GM21526 (cell line): Measurements from ENCODE around the gene FLOT2.
"Not testable (repeated sequence)": the region's sequence is repeated elsewhere in the genome, so short reads cannot be mapped to it uniquely, and the experiment has no call there.

ENCODE experiments used
- ATAC-seq: cut with Tn5 transposase; IDR thresholded peaks from one replicate; pipeline ENCODE4 v1.9.1; 2021; ENCODE audit warnings: moderate library complexity; ENCODE audit not compliant: unreplicated experiment, low FRiP score

The FLOT2 gene

DNA sequence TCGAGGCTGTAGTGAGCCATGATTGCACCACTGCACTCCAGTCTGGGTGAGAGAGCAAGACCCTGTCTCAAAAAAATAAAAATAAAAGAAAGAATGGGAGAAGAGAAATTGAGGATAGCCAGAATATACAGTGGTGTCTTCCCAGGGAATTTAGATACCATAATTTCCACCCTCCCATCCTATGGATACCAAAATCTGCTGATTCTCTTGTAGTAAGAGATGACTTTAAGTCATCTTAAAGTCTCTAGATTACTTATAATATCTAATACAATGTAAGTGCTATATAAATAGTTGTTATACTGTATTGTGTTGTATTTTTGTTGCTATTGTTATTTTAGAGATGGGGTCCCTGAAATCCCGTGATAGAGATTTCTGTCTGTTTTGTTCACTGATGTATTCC lies 44.2 kb downstream of the FLOT2 start:
- ATAC-seq: no peak

DNA sequence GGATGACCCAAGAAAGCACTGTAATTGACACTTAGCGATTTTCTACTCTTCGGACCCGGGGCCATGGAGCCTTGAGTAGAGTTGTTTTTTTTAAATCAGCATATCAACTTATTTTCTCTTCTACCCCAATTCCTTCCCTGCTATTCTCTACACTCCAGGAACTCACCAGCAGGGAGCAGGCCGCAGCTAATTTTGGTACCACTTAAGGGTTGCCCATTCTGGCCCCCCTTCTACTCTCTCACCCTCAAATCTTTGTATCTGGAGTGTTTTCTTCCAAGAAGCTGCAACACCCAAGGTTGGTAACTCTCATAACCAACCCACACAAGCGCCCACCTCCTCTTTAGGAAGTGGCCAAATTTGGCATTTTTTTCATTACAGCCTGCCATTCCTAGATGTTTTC lies 48.3 kb downstream of the FLOT2 start:
- ATAC-seq: no peak

DNA sequence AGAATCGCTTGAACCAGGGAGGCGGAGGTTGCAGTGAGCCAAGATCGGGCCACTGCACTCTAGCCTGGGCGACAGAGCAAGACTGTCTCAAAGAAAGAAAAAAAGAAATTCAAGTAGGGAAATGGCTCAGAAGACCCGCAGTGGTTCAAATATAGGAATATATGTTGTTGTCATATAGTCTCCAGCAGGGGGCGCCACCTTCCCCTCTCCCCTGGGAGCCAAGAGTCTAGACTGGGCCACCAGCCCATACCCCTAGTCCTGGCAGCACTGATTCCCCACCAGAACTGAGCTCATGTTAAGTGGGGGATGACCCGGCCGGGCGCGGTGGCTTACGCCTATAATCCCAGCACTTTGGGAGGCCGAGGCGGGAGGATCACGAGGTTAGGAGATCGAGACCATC lies 48.9 kb downstream of the FLOT2 start:
- ATAC-seq: not testable (repeated sequence)

DNA sequence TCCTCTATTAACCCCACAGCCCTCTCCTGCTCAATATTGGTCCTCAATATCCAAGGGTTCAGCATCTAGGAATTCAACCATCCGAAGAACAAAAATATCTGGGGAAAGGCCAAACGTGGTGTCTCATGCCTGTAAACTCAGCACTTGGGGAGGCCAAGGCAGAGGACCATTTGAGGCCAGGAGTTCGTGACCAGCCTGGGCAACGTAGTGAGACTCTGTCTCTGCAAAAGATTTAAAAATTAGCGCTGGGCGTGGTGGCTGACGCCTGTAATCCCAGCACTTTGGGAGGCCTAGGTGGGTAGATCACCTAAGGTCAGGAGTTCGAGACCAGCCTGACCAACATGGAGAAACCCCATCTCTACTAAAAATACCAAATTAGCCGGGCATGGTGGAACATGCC lies 50.8 kb downstream of the FLOT2 start:
- ATAC-seq: not testable (repeated sequence)

DNA sequence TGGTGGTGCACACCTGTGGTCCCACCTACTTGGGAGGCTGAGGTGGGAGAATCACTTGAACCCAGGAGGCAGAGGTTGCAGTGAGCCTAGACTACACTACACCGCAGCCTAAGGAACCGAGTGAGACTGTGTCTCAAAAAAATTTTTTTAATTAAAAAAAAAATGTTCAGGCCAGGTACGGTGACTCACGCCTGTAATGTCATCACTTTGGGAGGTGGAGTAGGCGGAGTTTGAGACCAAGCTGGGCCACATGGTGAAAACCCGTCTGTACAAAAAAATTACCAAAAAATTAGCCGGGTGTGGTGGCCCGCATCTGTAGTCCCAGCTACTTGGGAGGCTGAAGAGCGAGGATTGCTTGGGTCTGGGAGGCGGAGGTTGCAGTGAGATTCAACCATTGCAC lies 51.3 kb downstream of the FLOT2 start:
- ATAC-seq: no peak

DNA sequence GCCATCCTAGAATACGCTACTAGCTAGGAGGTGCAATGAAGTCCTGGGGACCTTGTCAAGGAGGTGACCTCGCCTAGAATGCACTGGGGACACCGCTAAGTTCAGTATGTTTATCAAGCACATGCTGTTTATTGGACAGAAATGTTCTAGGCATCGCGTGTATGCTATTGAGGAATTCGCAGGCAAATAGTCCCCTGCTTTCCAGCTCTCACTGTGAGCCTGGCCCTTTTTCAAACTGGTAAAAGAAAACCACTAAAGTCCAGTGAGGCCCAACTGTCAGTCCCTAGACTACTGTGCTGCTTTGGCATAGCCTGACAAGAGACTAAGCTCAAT lies 53.8 kb downstream of the FLOT2 start:
- no peak for ATAC-seq

DNA sequence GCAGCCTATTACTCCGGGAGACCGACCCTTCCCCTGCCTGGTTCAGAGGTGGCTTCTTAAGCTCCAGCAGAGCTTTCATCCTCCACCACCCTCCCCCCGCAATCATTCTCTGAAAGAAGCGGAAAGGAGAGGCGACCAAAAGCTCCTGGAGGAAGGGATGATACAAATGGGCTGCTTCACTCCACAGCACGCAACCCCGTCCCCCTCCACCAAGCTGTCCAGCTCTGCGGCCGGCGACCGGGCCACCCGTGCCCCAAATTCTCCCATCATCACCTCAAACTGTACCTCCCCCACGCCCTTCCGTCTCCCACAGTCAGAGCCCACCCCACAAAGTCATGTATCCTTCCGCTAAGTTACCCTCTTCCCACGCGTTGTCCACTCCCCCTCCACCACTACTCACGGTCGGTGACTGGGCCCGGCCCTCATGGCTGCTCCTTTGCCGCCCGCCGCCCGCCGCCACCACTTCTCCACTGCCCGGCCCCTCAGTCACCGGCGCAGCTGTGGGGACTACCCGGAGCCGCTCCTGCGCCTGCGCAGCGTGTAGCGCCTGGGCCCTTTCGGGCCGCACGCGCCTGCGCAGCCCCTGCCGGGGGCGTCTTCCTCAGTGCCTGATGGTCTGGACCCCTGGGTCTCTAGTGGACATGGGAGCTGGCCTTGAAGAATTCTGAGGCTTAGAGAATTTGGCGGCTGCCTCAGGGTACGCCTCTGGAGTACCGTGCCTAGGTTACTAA lies 55.1 kb downstream of the FLOT2 start, which contains the start of gene FAM222B:
FAM222B (minus strand) TSS at position 509 of the 731 bp plus-strand sequence. CDS start 76,123 bp downstream, outside the sequence.
- peak; percentile 83 for ATAC-seq

DNA sequence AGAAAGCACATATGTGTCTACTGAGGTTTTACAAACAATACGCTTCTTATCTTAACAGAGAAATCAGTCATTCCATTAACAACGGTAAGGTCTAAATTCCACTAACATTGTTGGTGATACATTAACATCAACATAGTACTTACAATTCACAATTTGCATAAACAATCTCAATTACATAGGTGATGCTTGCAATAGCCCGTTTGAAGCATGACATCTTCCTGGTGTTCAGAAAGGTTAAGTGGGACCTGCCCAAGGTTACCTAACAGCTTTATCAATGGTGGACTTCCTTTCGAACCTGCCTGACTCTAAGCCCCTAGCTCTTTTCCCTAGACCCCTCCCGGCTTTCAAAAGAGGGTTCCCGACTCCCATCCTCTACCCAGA lies 55.6 kb downstream of the FLOT2 start:
- no peak for ATAC-seq

DNA sequence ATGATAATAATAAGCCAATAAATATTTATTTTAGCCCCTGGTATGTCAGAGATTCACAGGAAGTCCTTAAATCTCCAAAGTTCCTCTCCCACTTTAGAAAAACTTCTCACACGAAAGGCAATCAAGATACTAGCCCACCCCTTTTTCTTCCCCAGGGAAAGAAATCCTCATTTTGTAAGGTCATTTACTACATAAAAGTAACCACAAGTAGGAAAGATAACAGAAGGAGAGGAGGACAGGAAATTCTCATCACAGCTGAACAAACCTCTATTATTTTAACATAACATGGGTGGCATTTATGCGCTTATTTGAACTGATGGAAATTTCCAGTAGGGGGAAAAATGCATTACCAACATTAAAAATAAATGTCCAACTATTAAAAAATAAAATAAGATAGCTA lies 58.3 kb downstream of the FLOT2 start:
- no peak for ATAC-seq

DNA sequence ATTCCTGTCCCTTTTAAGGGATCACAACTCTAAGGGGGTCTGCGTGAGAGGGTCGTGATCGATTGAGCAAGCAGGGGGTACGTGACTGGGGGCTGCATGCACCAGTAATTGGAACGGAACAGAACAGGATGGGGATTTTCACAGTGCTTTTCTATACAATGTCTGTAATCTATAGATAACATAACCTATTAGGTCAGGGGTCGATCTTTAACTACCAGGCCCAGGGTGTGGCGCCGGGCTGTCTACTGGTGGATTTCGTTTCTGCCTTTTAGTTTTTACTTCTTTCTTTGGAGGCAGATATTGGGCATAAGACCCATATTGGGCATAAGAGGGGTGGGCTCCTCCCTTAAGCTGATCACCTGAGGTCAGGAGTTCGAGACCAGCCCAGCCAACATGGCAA lies 61.0 kb downstream of the FLOT2 start:
- ATAC-seq: not testable (repeated sequence)

DNA sequence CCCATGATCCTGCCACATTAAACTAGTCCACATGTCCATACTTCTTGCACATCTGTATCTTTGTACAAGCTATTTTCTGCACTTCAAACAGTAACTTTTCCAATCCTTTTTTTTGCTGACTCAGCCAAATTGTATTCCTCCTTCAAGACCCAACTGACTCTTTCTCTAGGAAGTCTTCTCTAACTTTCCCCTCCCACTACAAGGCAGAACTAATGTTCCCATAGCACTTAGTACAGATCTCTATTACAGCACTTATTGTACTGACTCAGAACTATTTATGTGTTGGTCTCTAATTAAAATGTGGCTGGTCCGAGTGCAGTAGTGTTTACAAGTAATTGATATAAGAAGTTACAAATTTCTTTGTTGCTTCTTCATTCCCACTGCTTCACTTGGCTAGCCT lies 63.1 kb downstream of the FLOT2 start:
- ATAC-seq: no peak
